ENCODE measurements around the gene TIAM1.

The TIAM1 gene

DNA sequence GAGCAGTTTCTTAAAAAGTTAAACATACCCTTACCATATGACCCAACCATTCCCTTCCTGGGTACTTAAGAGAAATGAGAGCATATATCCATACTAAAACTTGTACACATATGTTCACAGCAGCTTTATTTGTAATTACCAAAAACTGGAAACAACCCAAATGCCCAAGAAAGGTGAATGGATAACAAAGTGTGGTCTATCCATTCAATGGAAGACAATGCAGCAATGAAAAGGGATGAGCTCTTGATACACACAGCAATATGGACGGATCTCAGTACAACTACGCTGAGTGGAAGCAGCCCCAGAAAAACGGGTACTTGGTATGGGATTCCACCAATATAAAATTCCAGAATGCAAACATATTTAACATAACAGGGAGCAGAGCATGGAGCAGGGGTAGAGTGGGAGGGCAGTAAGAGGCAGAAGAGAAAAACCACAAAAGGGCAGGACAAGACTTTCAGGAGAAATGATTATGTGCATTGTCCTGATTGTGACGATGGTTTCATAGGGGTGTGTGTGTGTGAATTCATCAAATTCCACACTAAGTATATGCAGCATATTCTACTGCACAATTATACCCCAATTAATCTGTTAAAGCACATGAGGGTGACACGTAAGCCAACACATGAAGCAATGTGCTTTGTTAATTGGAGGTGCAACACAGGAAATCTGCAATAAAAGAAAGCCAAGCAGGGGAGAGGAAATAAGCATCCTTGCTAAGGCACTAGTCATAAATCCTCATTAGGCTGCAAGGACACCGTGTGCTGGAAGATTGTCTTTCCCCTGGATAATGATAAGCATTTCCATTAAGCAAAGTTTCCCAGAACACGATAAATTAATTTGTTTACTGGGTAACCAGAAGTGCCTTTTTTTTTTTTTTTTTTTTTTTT is 192.7 kb downstream of the TIAM1 start:
- H3K9me3 ChIP-seq = no peaks in the 10 kb centered on the region
- H3K4me1 ChIP-seq = peaks cover 28% of the 10 kb centered on the region
- DNase-seq = no peak
- TF ChIP-seq, protein P1, sequence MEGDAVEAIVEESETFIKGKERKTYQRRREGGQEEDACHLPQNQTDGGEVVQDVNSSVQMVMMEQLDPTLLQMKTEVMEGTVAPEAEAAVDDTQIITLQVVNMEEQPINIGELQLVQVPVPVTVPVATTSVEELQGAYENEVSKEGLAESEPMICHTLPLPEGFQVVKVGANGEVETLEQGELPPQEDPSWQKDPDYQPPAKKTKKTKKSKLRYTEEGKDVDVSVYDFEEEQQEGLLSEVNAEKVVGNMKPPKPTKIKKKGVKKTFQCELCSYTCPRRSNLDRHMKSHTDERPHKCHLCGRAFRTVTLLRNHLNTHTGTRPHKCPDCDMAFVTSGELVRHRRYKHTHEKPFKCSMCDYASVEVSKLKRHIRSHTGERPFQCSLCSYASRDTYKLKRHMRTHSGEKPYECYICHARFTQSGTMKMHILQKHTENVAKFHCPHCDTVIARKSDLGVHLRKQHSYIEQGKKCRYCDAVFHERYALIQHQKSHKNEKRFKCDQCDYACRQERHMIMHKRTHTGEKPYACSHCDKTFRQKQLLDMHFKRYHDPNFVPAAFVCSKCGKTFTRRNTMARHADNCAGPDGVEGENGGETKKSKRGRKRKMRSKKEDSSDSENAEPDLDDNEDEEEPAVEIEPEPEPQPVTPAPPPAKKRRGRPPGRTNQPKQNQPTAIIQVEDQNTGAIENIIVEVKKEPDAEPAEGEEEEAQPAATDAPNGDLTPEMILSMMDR (IDR thresholded peaks at IDR 0.05; ENCODE audit: low read depth, low read length) = no peak
- H3K27me3 ChIP-seq = no peaks in the 10 kb centered on the region
- peak overlapping the region; percentile 9; the same call in 1 of the 2 replicates for H3K4me3 ChIP-seq (ENCODE audit: low read depth, low read length)
- peaks cover 31% of the 10 kb centered on the region for H3K36me3 ChIP-seq

DNA sequence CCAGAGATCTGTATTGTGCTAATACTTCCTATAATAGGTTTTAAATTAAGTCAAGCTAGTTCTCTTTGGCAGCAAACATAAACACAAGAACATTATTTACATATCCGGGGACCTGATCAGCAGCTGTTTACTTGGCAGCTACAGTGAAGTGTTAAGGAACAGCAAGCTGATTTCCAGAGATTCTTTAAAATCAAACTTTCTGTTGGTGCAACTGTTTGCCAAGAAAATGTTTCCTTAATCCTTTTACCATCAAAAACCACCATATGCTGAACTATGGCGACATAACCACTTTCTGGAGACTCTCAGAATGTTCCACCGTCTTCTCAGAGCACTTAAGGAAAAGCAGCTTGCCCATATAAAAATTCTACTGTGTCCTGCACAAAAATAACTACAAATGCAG is 198.8 kb downstream of the TIAM1 start:
- H3K36me3 ChIP-seq = peaks cover 20% of the 10 kb centered on the region
- H3K4me3 ChIP-seq (ENCODE audit: low read depth, low read length) = no peak overlapping the region
- H3K9me3 ChIP-seq = no peaks in the 10 kb centered on the region
- TF ChIP-seq, protein P1 (IDR thresholded peaks at IDR 0.05; ENCODE audit: low read depth, low read length) = no peak
- DNase-seq = no peak
- H3K4me1 ChIP-seq = peaks cover 21% of the 10 kb centered on the region; the same call in 1 of the 2 replicates
- no peaks in the 10 kb centered on the region for H3K27me3 ChIP-seq

DNA sequence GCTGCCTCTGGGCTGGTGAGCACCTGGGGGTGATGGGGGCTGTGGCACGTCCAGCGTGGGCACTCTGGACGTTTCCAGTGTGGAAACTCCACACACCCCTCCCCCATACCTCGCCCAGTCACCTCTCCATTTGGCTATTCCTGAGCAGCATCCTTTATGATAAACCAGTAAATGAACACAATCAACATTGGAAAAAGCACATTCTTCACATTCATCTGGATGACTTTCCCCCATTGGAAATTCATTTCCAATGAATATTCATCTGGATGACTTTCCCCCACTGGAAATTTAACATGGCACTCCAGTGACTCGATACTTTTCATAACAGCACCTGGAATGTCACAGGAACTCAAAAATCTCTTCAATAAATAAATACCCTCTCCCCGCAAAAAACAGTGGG is 201.0 kb downstream of the TIAM1 start:
- H3K36me3 ChIP-seq = peaks cover 27% of the 10 kb centered on the region
- no peaks in the 10 kb centered on the region for H3K9me3 ChIP-seq
- H3K27me3 ChIP-seq = no peaks in the 10 kb centered on the region
- TF ChIP-seq, protein P1 (IDR thresholded peaks at IDR 0.05; ENCODE audit: low read depth, low read length) = no peak
- no peak overlapping the region for H3K4me3 ChIP-seq (ENCODE audit: low read depth, low read length)
- H3K4me1 ChIP-seq = peaks cover 23% of the 10 kb centered on the region; the same call in 1 of the 2 replicates
- DNase-seq = no peak

DNA sequence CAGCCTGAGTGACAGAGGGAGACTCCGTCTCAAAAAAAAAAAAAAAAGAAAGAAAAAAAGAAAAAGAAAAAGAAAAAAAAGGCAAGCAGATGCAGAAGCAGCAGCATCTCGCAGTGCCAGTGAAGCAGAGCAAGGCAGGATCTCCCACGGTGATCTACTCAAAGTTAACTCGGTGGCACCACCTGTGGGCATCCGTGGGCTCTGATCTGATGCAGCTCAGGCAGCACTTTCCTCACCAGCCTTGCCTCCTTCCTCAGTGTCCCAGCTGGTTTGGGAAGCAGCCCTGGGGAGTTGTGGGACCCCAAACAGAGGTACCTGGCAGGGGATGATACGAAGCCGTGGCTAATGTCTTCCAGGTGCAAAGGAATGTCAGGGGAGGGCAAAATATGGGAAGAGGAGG is 201.5 kb downstream of the TIAM1 start:
- peaks cover 24% of the 10 kb centered on the region for H3K4me1 ChIP-seq
- TF ChIP-seq, protein P1 (IDR thresholded peaks at IDR 0.05; ENCODE audit: low read depth, low read length) = peak; percentile 59
- H3K9me3 ChIP-seq = no peaks in the 10 kb centered on the region
- DNase-seq = peak; percentile 51
- H3K4me3 ChIP-seq (ENCODE audit: low read depth, low read length) = no peak overlapping the region
- H3K36me3 ChIP-seq = peaks cover 27% of the 10 kb centered on the region
- H3K27me3 ChIP-seq = no peaks in the 10 kb centered on the region

DNA sequence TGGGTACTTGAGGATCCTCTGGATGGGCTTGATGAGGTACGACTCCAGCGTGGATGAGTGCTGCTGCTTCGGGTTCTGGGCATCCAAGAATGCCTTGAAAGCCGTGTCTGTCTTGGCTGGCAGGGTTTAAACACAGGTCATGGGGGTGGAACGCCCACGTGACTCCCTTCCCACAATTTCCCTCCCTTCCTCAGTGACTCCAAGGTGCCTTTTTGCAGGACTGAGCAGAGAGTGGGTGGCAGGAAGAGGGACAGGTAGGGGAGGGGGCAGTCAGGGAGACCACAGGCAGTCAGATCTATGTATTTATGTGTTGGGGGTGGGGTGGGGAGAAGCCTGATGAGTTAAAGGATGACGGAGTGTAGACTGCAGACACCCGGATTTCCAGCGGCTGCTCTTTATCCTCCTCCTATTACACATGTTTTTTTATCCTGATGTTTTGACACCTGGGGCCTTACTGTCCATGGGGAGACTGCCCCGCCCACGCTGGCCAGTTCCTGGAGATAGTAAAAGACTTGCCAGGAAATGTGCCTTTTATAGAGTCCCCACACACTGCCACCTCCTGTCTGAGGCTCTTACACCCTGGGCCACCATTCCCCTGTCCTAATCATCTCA is 202.6 kb downstream of the TIAM1 start:
- H3K4me1 ChIP-seq = peaks cover 26% of the 10 kb centered on the region
- H3K4me3 ChIP-seq (ENCODE audit: low read depth, low read length) = no peak overlapping the region
- no peaks in the 10 kb centered on the region for H3K27me3 ChIP-seq
- TF ChIP-seq, protein P1 (IDR thresholded peaks at IDR 0.05; ENCODE audit: low read depth, low read length) = no peak
- H3K9me3 ChIP-seq = no peaks in the 10 kb centered on the region
- peaks cover 27% of the 10 kb centered on the region for H3K36me3 ChIP-seq
- no peak for DNase-seq

DNA sequence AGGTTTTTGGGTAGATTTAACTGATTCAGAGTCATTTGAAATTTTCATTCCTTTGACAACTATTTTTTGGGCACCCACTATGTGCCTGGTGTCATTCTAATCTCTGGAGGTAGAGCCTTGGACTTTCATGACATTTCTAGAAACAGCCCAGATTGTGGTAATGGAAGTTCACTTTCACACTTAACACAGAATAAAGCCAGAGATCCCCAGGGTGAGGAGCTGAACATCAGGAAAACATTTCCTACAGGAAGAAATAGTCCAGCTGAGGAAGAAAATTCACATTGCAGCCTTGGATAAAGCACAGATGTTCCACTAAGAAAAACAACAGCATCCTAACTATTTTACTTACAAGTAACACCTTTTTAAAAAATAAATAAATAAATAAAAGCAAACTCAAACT is 203.4 kb downstream of the TIAM1 start:
- TF ChIP-seq, protein P1 (IDR thresholded peaks at IDR 0.05; ENCODE audit: low read depth, low read length) = no peak
- DNase-seq = no peak

More for the DNA sequence above, 203.4 kb downstream of the TIAM1 start:
- H3K9me3 ChIP-seq = no peaks in the 10 kb centered on the region
- peaks cover 28% of the 10 kb centered on the region for H3K36me3 ChIP-seq
- H3K27me3 ChIP-seq = no peaks in the 10 kb centered on the region
- H3K4me1 ChIP-seq = peaks cover 24% of the 10 kb centered on the region
- H3K4me3 ChIP-seq (ENCODE audit: low read depth, low read length) = no peak overlapping the region

Measured in BE2C (cell line).